RWPE1 (cell line): ENCODE measurements around the gene MDH1B.
A peak's percentile ranks its signal among the peaks of the same experiment; 100 is the strongest.

Experiments
- CTCF ChIA-PET: fragments of 350-600 bp; sonication (Branson Sonifier 250); formaldehyde crosslinking; extraction: SDS; loops from one replicate; lab custom pipeline; 2021; lab: Yijun Ruan, JAX
- POLR2A ChIA-PET: fragments of 400-600 bp; formaldehyde crosslinking; extraction: SDS; loops from one replicate; lab custom pipeline; 2020; ENCODE audit warnings: antibody characterized with exemption; ENCODE audit not compliant: low non-redundant PET; lab: Yijun Ruan, JAX
- DNase-seq: peaks from one replicate; pipeline ENCODE4 v3.0.0; 2012; ENCODE audit warnings: low spot score
- H3K27ac ChIP-seq: fragments of 450-650 bp; 2 replicates; pipeline ENCODE4 v1.5.1; 2017
- CTCF ChIP-seq: fragments of 450-650 bp; conservative IDR thresholded peaks from 2 replicates; pipeline ENCODE4 v1.5.1; 2017; ENCODE audit warnings: low read depth, mild to moderate bottlenecking

MDH1B gene

DNA sequence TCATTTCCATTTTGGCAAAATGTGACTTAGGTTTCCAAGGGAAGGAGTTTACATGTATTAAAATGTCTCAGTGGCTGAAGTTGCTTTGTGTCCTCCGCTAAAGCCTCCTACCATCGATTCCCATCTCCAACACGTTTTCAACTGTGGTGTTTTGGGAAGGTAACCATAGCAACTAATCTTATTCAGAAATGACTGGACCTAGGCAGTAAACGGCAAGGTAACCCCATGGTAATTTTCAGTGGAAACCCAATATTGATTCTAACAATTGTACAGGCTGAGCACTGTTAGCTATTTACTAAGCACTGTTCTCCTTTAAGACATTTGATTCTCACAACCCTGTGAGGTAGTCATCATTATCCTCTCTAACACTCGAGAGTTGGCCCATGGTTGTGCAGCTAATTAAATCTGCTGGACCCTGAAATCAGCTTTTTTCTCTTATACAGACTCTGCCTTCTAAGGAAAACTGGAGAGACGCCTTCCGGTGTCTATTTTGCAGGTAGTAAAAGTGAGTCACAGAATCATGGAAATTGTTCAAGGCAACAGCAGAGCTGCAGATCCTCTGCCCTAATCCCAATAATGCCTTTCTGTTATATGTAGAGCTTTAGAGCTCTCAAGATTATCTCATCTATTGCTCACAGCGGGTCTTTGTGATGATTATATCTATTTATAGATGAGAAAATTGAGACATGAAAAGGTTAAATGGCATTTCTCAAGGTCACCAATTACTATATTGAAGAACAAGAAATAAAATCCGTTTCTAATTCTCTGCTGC lies 36.5 kb upstream of the MDH1B start:
- no peak for DNase-seq
- CTCF ChIA-PET: interaction anchor here (0.6 to 1.0 kb wide), 2 partner anchors 37 to 450 kb away, joined by 4 to 5 read pairs; partner anchors contain the start of genes FASTKD2 and MDH1B
- H3K27ac ChIP-seq: no peak overlapping the region
- TF ChIP-seq CTCF: no peak
- POLR2A ChIA-PET: no interaction called here

DNA sequence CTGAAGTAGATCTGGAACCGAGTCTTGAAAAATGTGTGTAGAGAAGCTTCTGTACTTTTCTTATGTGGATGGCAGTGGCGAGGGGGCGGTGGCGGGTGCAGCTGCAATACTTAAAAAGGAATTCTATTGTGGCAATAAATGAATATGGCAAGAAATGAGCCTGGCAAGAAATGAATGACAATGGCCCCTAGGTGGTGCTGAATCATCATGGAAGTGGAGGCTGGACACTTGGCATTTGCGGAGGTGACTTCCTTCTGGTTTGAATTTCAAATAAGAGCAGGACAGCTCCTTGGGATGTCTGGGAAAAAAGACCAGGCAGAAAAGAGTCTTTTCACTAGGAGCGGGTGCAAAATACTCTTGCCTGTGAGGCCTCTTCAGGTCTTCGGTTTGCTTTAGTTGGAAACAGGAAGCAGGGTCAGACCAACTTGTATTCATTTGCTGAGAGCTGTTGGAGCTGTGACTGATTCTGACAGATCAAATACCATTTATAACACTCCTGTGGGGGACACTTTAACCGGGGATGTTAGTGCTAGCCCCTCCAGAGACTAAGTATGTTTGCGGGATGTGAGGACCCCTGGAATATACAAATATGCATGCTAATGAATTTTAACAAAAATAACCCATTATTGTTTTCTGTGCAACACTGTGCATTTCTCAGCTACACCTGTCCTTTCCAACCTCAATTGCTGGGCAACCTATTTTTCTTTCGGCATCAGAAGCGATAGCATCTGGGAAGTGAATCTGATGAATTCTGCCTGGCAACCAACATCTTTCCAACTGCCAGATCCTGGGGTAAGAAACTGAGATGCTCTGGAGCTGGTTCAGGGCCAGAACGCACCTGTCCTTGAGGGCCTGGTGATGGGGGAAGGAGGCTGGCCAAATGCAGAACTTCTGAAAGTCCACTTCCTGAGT lies 35.6 kb upstream of the MDH1B start:
- TF ChIP-seq CTCF: peak; percentile 57
- ChIA-PET CTCF (interaction anchor here (0.6 to 1.2 kb wide), 6 partner anchors 10 to 744 kb away, joined by 3 to 5 read pairs (median 4); partner anchors contain the start of genes FASTKD2 and MDH1B), POLR2A (interaction anchor here (0.7 kb wide), 1 partner anchor 541 kb away, joined by 3 read pairs; no protein-coding TSS in a partner anchor)
- DNase-seq: peak; percentile 68
- H3K27ac ChIP-seq: no peak overlapping the region

- no peak overlapping the region for H3K27ac ChIP-seq
- POLR2A ChIA-PET: interaction anchor here (0.6 kb wide), 1 partner anchor 535 kb away, joined by 3 read pairs; no protein-coding TSS in a partner anchor
- DNase-seq: no peak
- CTCF ChIA-PET: no interaction called here
- TF ChIP-seq CTCF: no peak
These were observed 34.0 kb upstream of the MDH1B start for GRCh38 chr2:206799083-206799482.

DNA sequence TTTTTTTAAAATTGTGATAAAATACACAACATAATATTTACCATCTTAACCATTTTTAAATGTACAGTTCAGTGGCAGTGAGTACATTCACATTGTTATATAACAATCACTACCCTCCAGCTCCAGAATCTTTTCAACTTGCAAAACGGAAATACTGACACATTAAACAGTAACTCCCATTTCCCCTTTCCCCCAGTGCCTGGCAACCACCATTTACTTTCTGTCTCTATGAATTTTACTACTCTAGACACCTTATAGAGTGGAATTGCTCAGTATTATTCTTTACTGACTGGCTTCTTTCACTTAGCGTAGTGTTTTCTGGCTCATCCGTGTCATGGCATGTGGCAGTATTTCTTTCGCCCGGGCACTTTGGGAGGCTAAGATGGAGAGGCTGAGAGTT lies 32.9 kb upstream of the MDH1B start:
- ChIA-PET CTCF (interaction anchor here (0.6 kb wide), 1 partner anchor 190 kb away, joined by 3 read pairs; no protein-coding TSS in a partner anchor), POLR2A (no interaction called here)
- H3K27ac ChIP-seq: no peak overlapping the region
- DNase-seq: no peak
- no peak for TF ChIP-seq CTCF

GRCh38 chr2:206797376-206797775 lies 32.2 kb upstream of the MDH1B start:
- ChIA-PET CTCF (interaction anchor here (0.7 to 0.8 kb wide), 2 partner anchors 168 to 680 kb away, joined by 3 read pairs; no protein-coding TSS in a partner anchor), POLR2A (no interaction called here)
- DNase-seq: no peak
- H3K27ac ChIP-seq: no peak overlapping the region
- no peak for TF ChIP-seq CTCF

GRCh38 chr2:206792645-206793044 lies 27.5 kb upstream of the MDH1B start:
- CTCF ChIA-PET: no interaction called here
- POLR2A ChIA-PET: no interaction called here
- no peak for DNase-seq
- TF ChIP-seq CTCF: no peak
- no peak overlapping the region for H3K27ac ChIP-seq
